OCI-LY1 (cell line): Measurements from ENCODE around the gene AMIGO1.

Experiments
- H2AFZ ChIP-seq: fragments of 200-600 bp; sonication (generic), shearing (Covaris generic); 2 replicates; pipeline ENCODE4 v1.6.0; 2014; ENCODE audit warnings: antibody characterized with exemption, mild to moderate bottlenecking, low read length
- H3F3A ChIP-seq: fragments of 200-600 bp; sonication (generic), shearing (Covaris generic); 2 replicates; pipeline ENCODE4 v1.6.0; 2014; ENCODE audit warnings: mild to moderate bottlenecking, antibody characterized with exemption, low read length, moderate library complexity; ENCODE audit not compliant: insufficient read depth
- H3K27ac ChIP-seq: fragments of 200-600 bp; sonication (generic); 2 replicates; pipeline ENCODE4 v1.5.1; 2014; ENCODE audit warnings: low read length, mixed run types, mild to moderate bottlenecking, low read depth; ENCODE audit not compliant: poor library complexity, severe bottlenecking
- H3K27me3 ChIP-seq: fragments of 200-600 bp; sonication (generic); 2 replicates; pipeline ENCODE4 v1.6.0; 2014; ENCODE audit warnings: antibody characterized with exemption, mild to moderate bottlenecking, low read length, moderate library complexity; ENCODE audit not compliant: insufficient read depth
- H3K36me3 ChIP-seq: fragments of 200-600 bp; sonication (generic); 2 replicates; pipeline ENCODE4 v1.6.1; 2014; ENCODE audit warnings: mild to moderate bottlenecking, antibody characterized with exemption, low read length, moderate library complexity, mixed read lengths; ENCODE audit not compliant: insufficient read depth
- H3K4me1 ChIP-seq: fragments of 200-600 bp; sonication (generic); 2 replicates; pipeline ENCODE4 v1.5.1; 2014; ENCODE audit warnings: mild to moderate bottlenecking, low read length, moderate library complexity; ENCODE audit not compliant: insufficient read depth, severe bottlenecking
- H3K4me2 ChIP-seq: fragments of 200-600 bp; sonication (generic), shearing (Covaris generic); 2 replicates; pipeline ENCODE4 v1.6.1; 2014; ENCODE audit warnings: low read length
- H3K4me3 ChIP-seq: fragments of 200-600 bp; sonication (generic); 2 replicates; pipeline ENCODE4 v1.5.1; 2014; ENCODE audit warnings: low read length, low read depth, mild to moderate bottlenecking, mixed read lengths; ENCODE audit not compliant: poor library complexity, severe bottlenecking
- H3K79me2 ChIP-seq: fragments of 200-600 bp; shearing (Covaris generic); 2 replicates; pipeline ENCODE4 v1.6.1; 2016; ENCODE audit warnings: mixed run types, low read length, mixed read lengths; ENCODE audit not compliant: insufficient read depth
- H3K9ac ChIP-seq: fragments of 200-600 bp; sonication (generic), shearing (Covaris generic); 2 replicates; pipeline ENCODE4 v1.6.1; 2014; ENCODE audit warnings: mild to moderate bottlenecking, low read length, mixed read lengths
- H3K9me2 ChIP-seq: fragments of 200-600 bp; sonication (generic), shearing (Covaris generic); 2 replicates; pipeline ENCODE4 v1.6.1; 2014; ENCODE audit warnings: low read depth, mild to moderate bottlenecking, low read length, mixed read lengths
- H3K9me3 ChIP-seq: fragments of 200-600 bp; shearing (Covaris generic); 2 replicates; pipeline ENCODE4 v1.6.1; 2014; ENCODE audit warnings: low read length, mixed read lengths
- H4K20me1 ChIP-seq: fragments of 200-600 bp; sonication (generic), shearing (Covaris generic); 2 replicates; pipeline ENCODE4 v1.6.0; 2016; ENCODE audit warnings: mild to moderate bottlenecking, low read length; ENCODE audit not compliant: insufficient read depth
- CTCF ChIP-seq: fragments of 200-600 bp; sonication (generic), shearing (Covaris generic); IDR thresholded peaks from 2 replicates; pipeline ENCODE4 v1.5.1; 2017; ENCODE audit warnings: mild to moderate bottlenecking, antibody characterized with exemption, low read length, moderate library complexity, mixed read lengths
- EZH2 ChIP-seq: fragments of 200-600 bp; sonication (generic), shearing (Covaris generic); IDR thresholded peaks from 2 replicates; pipeline ENCODE4 v1.8.0; 2017; ENCODE audit warnings: borderline replicate concordance, mixed run types, mild to moderate bottlenecking, antibody characterized with exemption, low read length, moderate library complexity, mixed read lengths

AMIGO1 gene

GRCh38 chr1:109534307-109534858, 24.9 kb upstream of the AMIGO1 start:
- TF ChIP-seq EZH2 (no peak), CTCF (no peak)
- H3K9me2 ChIP-seq, result no peaks in the 10 kb centered on the region
- H3K27ac ChIP-seq, result no peak overlapping the region
- H3K4me1 ChIP-seq, result peaks cover 9% of the 10 kb centered on the region
- H4K20me1 ChIP-seq, result no peaks in the 10 kb centered on the region
- H2AFZ ChIP-seq, result no peak overlapping the region
- no peaks in the 10 kb centered on the region; the same call in 1 of the 2 replicates for H3K27me3 ChIP-seq
- H3K9me3 ChIP-seq, result no peaks in the 10 kb centered on the region
- H3K79me2 ChIP-seq, result no peaks in the 10 kb centered on the region
- no peak overlapping the region for H3K9ac ChIP-seq
- H3K4me3 ChIP-seq, result no peak overlapping the region
- no peaks in the 10 kb centered on the region for H3K36me3 ChIP-seq
- H3K4me2 ChIP-seq, result no peak overlapping the region
- no peaks in the 10 kb centered on the region for H3F3A ChIP-seq

GRCh38 chr1:109532365-109533136, 23.0 kb upstream of the AMIGO1 start:
- no peak overlapping the region for H3K27ac ChIP-seq
- peak overlapping the region; percentile 37 for H3K4me3 ChIP-seq
- H2AFZ ChIP-seq, result peak overlapping the region; percentile 82
- no peaks in the 10 kb centered on the region for H4K20me1 ChIP-seq
- H3F3A ChIP-seq, result no peaks in the 10 kb centered on the region
- no peaks in the 10 kb centered on the region for H3K36me3 ChIP-seq
- H3K9me3 ChIP-seq, result no peaks in the 10 kb centered on the region
- 0 out of 2 replicates have a peak, but pooled peaks cover 2% of the 10 kb centered on the region for H3K27me3 ChIP-seq
- peak overlapping the region; percentile 62 for H3K4me2 ChIP-seq
- H3K4me1 ChIP-seq, result peaks cover 9% of the 10 kb centered on the region
- no peak overlapping the region; the same call in 1 of the 2 replicates for H3K9ac ChIP-seq
- H3K9me2 ChIP-seq, result no peaks in the 10 kb centered on the region
- H3K79me2 ChIP-seq, result no peaks in the 10 kb centered on the region
- TF ChIP-seq CTCF (peak; percentile 77), EZH2 (no peak)

GRCh38 chr1:109531826-109532364, 22.4 kb upstream of the AMIGO1 start:
- H3K4me2 ChIP-seq, result peak overlapping the region; percentile 62; the same call in 1 of the 2 replicates
- H3K4me1 ChIP-seq, result peaks cover 9% of the 10 kb centered on the region
- 0 out of 2 replicates have a peak, but pooled peaks cover 5% of the 10 kb centered on the region for H3K27me3 ChIP-seq
- no peaks in the 10 kb centered on the region for H3K9me3 ChIP-seq
- no peak overlapping the region for H3K9ac ChIP-seq
- H3K27ac ChIP-seq, result no peak overlapping the region
- TF ChIP-seq CTCF (no peak), EZH2 (no peak)
- H3F3A ChIP-seq, result no peaks in the 10 kb centered on the region
- H3K79me2 ChIP-seq, result no peaks in the 10 kb centered on the region
- H4K20me1 ChIP-seq, result no peaks in the 10 kb centered on the region
- H3K9me2 ChIP-seq, result no peaks in the 10 kb centered on the region
- H2AFZ ChIP-seq, result no peak overlapping the region
- no peak overlapping the region for H3K4me3 ChIP-seq
- no peaks in the 10 kb centered on the region for H3K36me3 ChIP-seq
